DMS79 treated with DMSO at 0.1 percent for 48 hours (cell line): ENCODE data around the gene IRF4.

Experiments
- DNase-seq: peaks from one replicate; lab custom pipeline; 2025; lab: John Stamatoyannopoulos, UW

The IRF4 gene

GRCh38 chr6:353642-354614 lies 37.6 kb upstream of the IRF4 start:
- DNase-seq, result no peak

- DNase-seq, result no peak
Measured at GRCh38 chr6:354631-355280, 36.8 kb upstream of the IRF4 start.

DNA sequence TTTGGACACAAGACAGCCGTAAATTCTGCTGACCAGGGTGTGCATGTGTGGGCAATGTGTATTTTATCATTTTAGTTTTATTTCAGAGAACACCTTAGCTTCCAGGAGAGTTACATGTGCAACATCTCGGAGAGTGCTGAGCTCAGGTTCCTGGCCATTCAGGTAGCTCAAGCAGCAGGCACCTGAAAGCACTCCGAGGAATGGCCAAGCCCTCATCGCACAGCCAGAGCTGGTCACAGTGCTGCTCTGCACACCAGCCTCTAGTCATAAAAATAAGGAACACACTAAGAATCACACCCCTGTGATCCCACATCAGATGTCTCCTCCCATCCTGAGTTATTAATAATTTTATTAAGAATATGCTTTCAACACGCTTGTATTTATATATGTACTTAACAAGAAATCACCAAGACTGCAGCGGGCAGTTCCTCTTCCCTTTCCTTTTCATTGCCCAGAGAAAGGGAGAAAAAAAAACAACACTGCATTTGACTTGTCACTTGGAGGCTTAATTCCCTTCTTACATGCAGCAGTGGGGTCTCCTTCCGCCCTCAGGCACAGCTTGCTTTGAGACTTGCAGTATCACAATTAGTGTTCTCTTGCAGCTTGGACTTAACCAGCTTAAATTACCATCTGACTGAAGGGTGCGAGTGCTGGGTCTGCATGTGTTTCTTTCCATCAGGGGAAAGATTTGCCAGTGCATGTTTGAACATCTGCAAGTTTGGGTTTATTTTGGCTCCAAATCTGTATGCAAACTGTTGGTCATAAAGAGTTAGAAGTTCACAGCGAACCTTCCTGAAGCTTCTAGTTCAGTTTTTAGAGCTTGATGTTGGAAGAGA lies 36.0 kb upstream of the IRF4 start:
- no peak for DNase-seq

DNA sequence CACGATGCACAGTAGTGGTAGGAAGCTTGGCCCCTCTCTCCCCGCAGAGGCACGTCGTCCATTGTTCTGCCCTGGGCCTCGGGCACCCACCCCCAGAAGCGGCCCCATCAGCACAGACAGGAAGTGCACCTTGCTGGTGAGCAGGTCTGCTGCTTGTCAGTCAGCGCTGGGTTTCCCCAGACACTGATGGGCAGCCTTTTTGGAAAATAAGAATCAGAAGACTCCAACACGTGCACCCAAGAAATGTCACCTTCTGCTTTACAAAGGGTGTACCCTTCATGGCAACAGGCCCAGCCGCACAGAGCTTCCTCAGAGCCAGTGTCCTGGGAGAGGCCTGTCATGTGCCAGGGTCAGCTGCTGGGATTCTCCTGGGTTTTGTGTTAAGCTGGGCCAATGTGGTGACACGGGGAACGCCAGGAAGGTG lies 34.7 kb upstream of the IRF4 start:
- no peak for DNase-seq

- DNase-seq, result no peak
Measured at GRCh38 chr6:357261-357790, 34.2 kb upstream of the IRF4 start.

GRCh38 chr6:357791-358341 lies 33.7 kb upstream of the IRF4 start:
- no peak for DNase-seq

DNA sequence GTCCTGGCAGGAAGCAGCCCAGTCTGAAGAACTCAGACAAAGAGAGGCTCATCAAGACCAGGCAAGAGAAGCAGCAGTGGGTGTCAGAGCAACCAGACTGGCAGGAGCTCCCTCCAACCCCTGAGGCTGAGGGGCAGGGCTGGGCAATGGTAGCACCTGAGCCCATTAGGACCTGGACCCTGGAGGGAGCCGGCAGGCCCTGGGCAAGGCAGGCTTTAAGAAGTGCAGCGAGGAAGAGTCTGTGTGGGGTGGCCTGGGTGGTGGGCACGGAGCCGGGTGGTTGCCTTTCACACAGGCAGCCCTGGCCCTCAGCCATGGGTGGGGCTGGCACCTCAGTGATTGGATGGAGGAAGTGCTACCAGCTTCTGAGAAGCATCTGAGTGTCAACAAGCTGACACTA lies 33.1 kb upstream of the IRF4 start:
- DNase-seq, result no peak

DNA sequence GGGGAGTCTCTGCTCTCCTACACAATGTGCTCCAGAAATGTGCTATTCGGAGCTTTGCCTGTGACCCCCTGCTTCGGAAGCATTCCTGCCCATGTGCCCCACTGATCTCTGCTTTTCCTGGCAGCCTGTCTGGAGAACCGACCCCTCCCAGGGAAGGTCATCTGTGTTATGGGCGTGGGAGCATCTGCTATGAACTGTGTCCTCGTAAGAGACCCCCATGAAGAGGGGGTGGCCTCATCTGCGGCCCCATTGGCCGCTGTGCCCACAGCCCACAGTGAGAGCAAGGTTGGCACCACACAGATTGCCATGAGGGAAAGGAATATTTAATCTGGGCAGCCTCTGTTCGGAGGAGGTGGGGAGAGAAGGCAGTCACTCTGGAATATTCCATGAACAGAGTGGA lies 32.7 kb upstream of the IRF4 start:
- no peak for DNase-seq

DNA sequence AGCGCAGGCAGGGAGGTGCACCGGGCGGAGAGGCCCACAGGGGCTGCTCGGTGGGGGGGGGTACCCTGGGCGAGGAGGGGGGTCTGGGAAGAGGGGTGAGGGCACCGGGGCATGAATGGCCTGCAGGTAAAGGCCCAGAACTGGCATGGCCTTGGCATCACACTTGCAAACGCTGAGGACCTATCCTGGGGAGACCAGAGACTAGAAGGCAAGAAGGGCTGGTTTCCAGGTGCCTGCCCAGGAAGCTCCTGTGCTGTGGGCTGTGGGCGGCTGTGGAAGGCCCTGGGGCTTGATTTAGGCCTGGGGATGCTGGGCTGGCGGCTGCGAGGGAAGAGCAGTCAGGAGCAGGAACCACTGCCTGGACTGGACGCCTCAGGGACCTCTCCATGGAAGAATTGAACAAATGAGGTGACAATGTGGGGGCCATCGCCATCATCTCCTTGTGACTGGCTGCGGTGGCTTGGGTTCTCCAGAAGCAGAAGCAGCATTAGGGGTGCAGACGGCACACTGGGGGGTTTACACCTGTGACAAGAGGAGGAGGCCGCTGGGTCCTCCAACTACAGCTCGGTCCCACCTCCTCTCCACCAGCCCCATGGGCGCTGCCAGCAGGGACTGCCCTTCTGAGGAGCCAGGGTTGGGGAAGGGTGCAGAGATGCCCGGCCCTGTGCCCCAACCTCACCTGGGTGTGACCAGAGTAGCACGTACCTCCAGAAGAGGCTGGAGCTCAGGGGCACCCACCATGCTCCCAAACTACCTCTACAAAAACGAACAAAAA lies 32.1 kb upstream of the IRF4 start:
- DNase-seq, result no peak

DNA sequence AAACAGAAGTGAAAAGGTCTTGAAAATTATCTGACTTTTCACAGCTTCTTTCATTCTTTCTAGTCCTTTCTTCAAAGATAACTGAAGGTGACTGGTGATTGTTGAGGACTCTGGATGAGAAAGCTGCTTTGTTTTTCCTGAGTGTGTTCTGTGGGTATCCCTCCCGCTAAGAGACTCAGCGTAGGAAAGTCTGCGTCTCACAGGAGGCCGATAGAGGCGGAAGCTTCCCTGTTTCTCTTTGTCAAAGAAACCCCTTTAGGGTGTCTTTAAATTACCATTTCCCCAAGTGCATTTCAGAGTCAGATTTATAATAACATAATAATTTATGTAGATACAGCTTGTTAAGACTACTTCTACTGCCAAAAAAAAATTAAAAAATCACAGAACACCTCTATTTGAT lies 31.2 kb upstream of the IRF4 start:
- no peak for DNase-seq

GRCh38 chr6:360764-361373 lies 30.7 kb upstream of the IRF4 start:
- DNase-seq, result no peak

DNA sequence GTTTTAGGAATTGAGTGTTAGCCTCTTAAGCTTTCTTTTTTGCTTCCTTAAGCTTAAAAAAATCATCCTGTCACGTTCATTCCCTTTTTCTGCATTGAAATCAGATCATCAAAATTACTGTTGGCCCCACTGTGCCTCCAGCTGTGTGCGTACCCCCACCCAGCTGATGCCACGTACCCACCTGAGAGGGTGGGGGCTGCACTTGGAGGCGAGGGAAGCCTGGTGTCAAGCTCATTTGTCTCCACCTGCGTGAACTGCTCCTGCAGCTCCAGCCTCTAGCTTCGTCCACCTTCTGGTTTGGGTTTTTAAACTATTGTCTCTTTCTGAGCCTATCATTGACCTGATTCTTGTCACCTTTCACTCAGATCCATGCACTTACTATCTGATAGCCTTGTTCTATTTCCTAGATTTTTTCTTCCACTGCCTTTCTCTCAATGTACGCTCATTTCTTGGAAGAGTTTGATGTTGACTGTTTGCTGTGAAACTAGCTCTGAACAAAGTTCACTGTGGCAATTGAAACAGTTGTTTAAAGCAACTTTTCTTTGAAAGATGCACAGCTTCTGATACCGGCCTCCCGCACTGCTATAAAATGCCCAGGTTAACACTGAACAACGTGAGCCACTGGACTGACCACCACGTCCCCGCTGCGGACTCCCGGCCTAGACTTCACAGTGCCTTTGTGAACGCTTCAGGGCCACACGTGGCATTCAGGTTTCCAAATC lies 30.0 kb upstream of the IRF4 start:
- DNase-seq, result no peak

GRCh38 chr6:362231-362923 lies 29.2 kb upstream of the IRF4 start:
- DNase-seq, result no peak

GRCh38 chr6:362924-363249 lies 28.7 kb upstream of the IRF4 start:
- DNase-seq, result no peak

DNA sequence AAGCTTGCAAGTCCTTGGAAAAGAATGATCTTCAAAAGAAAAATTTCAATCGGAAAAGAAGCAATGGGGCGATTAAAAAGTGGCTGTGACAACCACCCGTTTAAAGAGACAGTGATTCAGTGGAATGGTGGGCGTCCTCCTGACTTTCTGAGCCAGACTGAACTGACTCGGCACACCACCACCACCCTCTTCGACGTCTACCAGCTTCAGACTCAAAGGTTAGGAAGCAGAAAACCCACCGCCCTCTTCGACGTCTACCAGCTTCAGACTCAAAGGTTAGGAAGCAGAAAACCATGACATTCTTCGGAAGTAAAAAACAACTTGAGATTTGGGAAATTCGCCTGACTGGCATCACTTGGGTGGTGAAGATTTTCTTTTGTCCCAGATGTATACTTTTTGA lies 28.3 kb upstream of the IRF4 start:
- no peak for DNase-seq

GRCh38 chr6:363909-364308 lies 27.6 kb upstream of the IRF4 start:
- DNase-seq, result no peak

DNA sequence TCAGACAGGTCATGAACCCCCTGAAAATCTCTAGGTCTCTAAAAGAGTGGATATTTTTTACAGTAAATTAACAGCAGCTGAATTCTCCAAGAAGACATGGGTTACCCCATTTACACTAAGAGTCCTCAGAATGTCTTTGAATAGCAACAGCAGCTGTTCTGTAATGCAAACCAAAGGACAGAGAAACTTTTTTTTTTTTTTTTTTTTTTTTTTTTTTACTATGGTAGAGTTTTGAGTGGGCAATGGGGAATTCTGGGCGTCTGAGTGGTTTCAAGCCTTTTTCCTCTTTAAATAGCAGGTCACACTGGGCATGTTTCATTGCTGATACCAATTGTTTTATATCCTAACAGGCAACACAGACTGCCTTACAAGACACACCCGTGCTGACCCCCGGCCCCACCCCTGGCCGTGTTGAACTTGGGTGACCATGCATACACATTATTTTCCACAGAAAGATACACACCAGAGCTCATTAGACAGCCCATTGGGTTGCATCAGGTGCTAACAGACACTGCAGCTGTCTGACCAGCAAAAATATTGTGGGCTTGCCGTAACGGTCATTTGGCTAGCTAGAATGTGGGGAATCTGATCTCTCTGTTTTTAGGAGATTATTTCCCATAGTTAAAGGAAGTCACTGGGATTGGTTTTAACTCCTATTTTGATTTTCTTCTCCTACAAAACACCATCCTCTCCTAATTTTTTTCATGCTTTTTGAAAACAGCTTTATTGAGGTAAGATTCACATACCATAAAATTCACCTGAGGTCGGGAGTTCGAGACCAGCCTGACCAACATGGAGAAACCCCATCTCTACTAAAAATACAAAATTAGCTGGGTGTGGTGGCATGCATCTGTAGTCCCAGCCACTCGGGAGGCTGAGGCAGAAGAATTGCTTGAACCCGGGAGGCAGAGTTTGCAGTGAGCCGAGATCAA lies 26.7 kb upstream of the IRF4 start:
- no peak for DNase-seq

- DNase-seq, result no peak
Measured at GRCh38 chr6:365835-366234, 25.7 kb upstream of the IRF4 start.
